ENCODE measurements around the gene SESN2.

SESN2 gene

GRCh38 chr1:28329395-28330153 is 70.3 kb downstream of the SESN2 start:
- peak in 2 of 3 experiments; percentile 2 to 21 for DNase-seq (ENCODE audit: low read depth in 3 of 3)

All from stimulated activated CD4-positive, alpha-beta T cell treated with anti-CD3 and anti-CD28 coated beads, TNF-alpha, amount 100 ng/mL, for 4 hours (primary cell).